ENCODE data around the gene MAGEA9. TPM values are rescaled to one million over a fixed set of nuclear protein-coding genes. Genes with fewer than 3 reads are reported as not detected.
"Not testable (repeated sequence)": the region's sequence is repeated elsewhere in the genome, so short reads cannot be mapped to it uniquely, and the experiment has no call there.

MAGEA9 gene
- total RNA-seq, 2 donors from 2014 or later = not detected

GRCh38 chrX:149760965-149761364 lies 20.8 kb upstream of the MAGEA9 start:
- Histone ChIP-seq H3K4me3 (no peak overlapping the region), H3K9me3 (no peaks in the 10 kb centered on the region), H3K4me1 (ENCODE audit: control insufficient read depth in 1 of 2, low read depth in 2 of 2) (no peaks in the 10 kb centered on the region), H3K27ac (no peak overlapping the region), H3K27me3 (replicated peaks; ENCODE audit: insufficient read depth) (no peaks in the 10 kb centered on the region), H3K36me3 (no peaks in the 10 kb centered on the region)
- no peak for TF ChIP-seq CTCF (IDR thresholded peaks at IDR 0.05)
- DNase-seq (ENCODE audit: low spot score) (no peak), ATAC-seq (ENCODE audit: insufficient number of reproducible peaks, low FRiP score, low read depth) (no peak)

DNA sequence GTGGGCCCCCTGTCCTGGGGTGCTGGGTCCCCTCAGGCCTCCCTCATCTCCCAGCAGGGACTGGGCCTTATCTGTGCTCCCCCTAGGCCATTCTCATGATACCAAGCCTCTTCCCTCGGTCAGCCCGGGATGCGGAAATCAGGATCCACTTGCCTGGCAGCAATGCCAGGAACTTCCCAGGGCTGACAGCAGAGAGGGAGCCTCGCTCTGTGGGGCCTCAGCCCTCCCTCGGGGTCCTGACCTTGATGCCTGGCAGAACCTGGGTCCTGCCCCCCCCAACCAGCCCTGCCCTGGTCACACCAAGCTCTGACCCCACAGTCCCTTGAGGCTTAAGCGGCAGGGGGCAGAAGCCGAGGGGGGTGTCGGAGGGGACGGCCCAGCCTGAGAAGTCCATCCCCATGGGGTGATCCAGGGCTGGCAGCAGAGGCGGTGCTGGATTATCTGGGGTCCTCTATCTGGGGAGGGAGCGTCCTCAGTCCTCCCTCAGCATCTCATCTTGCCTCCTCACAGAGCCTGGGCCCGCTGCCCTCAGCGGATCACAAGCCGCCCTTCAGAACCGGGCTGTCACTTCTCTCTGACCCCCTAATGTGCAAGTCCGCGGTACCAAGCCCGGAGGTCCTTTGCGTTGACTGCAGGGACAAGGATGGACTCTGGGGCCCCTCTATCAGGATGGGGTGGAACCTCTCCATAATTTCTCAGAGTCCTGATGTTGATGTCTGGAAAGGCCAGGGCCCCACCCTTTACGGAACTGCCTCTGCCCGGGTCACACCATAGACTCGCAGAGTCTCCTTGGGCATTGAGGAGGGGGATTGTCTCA lies 19.7 kb upstream of the MAGEA9 start:
- not testable (repeated sequence) for ATAC-seq (ENCODE audit: insufficient number of reproducible peaks, low FRiP score, low read depth); H3K4me1 ChIP-seq (ENCODE audit: control insufficient read depth in 1 of 2, low read depth in 2 of 2); H3K27ac ChIP-seq; H3K4me3 ChIP-seq; H3K9me3 ChIP-seq; DNase-seq (ENCODE audit: low spot score); H3K27me3 ChIP-seq (replicated peaks; ENCODE audit: insufficient read depth); H3K36me3 ChIP-seq

DNA sequence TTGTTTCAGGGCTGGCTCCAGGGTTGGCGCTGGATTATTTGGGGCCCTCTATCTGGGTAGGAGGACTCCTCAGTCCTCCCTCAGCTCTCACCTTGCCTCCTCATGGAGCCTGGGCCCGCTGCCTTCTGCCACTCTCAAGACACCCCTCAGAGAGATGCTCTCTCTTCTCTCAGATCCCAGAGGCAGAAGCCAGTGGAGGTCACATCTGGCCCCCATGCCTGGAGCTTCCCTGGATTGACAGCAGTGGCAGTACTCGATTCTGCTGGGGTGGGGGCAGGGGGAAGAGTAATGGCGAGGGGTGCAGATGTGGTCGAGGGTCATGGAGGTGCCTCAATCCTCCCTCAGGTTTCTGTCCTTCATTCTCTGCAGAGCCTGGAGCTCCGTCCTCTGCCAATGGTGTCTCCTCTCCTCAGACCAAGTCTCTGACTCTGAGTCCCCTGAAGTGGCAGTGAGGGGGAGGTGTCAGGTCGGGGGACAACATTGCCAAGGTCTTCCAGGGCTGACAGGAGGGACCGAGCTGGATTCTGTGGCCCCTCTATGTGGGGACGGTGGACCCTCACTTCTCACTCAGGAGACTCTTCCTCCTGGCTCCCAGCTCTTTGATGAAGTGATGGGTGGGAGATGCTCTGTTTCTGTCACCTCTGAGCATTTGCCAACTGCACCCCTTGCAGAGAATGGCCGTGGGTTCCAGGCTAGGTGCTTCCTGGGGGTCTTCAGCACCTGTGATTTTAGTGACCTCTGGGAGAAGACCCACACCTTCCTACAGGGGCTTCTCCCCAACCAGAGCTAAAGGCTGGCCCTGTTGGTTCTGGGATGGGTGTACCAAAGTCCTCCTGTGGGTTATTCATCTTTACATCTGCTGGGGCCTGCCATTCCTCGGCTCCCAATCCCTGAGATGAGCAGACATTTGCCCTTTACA lies 18.8 kb upstream of the MAGEA9 start:
- no peak overlapping the region for H3K4me3 ChIP-seq

GRCh38 chrX:149770344-149770743 lies 11.4 kb upstream of the MAGEA9 start:
- not testable (repeated sequence) for ATAC-seq (ENCODE audit: insufficient number of reproducible peaks, low FRiP score, low read depth); H3K4me1 ChIP-seq (ENCODE audit: control insufficient read depth in 1 of 2, low read depth in 2 of 2); H3K36me3 ChIP-seq; DNase-seq (ENCODE audit: low spot score); H3K27me3 ChIP-seq (replicated peaks; ENCODE audit: insufficient read depth); H3K9me3 ChIP-seq; H3K27ac ChIP-seq; H3K4me3 ChIP-seq

More for the DNA sequence above, 18.8 kb upstream of the MAGEA9 start:
- TF ChIP-seq CTCF (IDR thresholded peaks at IDR 0.05) = no peak
- ATAC-seq (ENCODE audit: insufficient number of reproducible peaks, low FRiP score, low read depth) = no peak
- Histone ChIP-seq H3K36me3 (no peaks in the 10 kb centered on the region), H3K27ac (no peak overlapping the region), H3K4me1 (ENCODE audit: control insufficient read depth in 1 of 2, low read depth in 2 of 2) (no peaks in the 10 kb centered on the region), H3K9me3 (no peaks in the 10 kb centered on the region), H3K27me3 (replicated peaks; ENCODE audit: insufficient read depth) (no peaks in the 10 kb centered on the region)
- no peak for DNase-seq (ENCODE audit: low spot score)

DNA sequence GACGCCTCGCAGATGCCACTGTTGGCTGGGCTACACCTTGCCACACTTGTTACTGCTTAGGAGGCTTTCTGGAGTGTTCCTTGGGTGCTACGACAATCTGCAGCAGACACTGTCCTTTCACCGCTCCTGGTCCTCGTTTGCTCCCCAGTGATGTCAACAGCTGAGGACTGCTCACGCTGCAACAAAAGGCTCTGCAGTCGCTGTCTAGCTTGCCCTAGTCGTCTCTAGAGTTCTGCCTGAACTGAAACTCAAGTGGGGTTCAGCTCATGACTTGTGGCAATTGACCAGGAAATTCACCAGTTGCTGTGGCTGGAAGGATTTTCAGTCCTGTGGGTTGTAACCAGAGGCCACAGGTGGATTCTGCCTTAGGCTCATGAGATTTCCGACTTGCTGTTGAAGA lies 8.7 kb upstream of the MAGEA9 start:
- H3K9me3 ChIP-seq; ATAC-seq (ENCODE audit: insufficient number of reproducible peaks, low FRiP score, low read depth); H3K4me1 ChIP-seq (ENCODE audit: control insufficient read depth in 1 of 2, low read depth in 2 of 2); H3K4me3 ChIP-seq; H3K27ac ChIP-seq; H3K36me3 ChIP-seq; H3K27me3 ChIP-seq (replicated peaks; ENCODE audit: insufficient read depth); DNase-seq (ENCODE audit: low spot score): not testable (repeated sequence)

DNA sequence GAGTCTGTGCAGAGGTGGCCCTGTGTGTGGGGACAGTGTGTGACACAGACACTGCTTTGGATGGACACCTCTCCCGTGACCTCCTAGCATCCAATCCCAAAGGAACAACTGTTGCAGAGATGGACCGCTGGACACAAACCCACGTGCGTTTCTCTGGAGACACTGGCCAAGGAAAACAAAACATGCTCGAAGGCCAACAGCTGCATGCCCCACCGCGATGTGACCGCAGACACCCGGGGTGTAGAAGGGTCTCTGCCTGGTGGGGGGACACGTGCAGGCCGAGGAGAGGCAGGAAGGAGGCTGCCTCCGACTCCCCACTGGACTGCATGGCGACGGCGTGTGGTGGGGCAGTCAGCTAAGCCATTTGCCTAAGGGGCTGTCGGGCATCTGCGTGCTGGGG lies 8.0 kb upstream of the MAGEA9 start, which contains the start of gene HSFX1:
Gene HSFX1, plus strand, starts transcription at position 301 of the 400 bp plus-strand sequence. CDS start 614 bp downstream, outside the sequence.
- not testable (repeated sequence) for DNase-seq (ENCODE audit: low spot score); H3K27me3 ChIP-seq (replicated peaks; ENCODE audit: insufficient read depth); H3K36me3 ChIP-seq; H3K27ac ChIP-seq; H3K4me3 ChIP-seq; H3K4me1 ChIP-seq (ENCODE audit: control insufficient read depth in 1 of 2, low read depth in 2 of 2); ATAC-seq (ENCODE audit: insufficient number of reproducible peaks, low FRiP score, low read depth); H3K9me3 ChIP-seq

GRCh38 chrX:149777999-149778398 lies 3.7 kb upstream of the MAGEA9 start:
- not testable (repeated sequence) for H3K36me3 ChIP-seq; H3K4me3 ChIP-seq; ATAC-seq (ENCODE audit: insufficient number of reproducible peaks, low FRiP score, low read depth); DNase-seq (ENCODE audit: low spot score); H3K27me3 ChIP-seq (replicated peaks; ENCODE audit: insufficient read depth); H3K27ac ChIP-seq; H3K4me1 ChIP-seq (ENCODE audit: control insufficient read depth in 1 of 2, low read depth in 2 of 2); H3K9me3 ChIP-seq

GRCh38 chrX:149795531-149795930 lies 13.8 kb downstream of the MAGEA9 start:
- H3K27ac ChIP-seq; ATAC-seq (ENCODE audit: insufficient number of reproducible peaks, low FRiP score, low read depth); DNase-seq (ENCODE audit: low spot score); H3K4me1 ChIP-seq (ENCODE audit: control insufficient read depth in 1 of 2, low read depth in 2 of 2); H3K4me3 ChIP-seq; H3K27me3 ChIP-seq (replicated peaks; ENCODE audit: insufficient read depth); H3K9me3 ChIP-seq; H3K36me3 ChIP-seq: not testable (repeated sequence)

Data from thoracic aorta (tissue), 2 donors.